ENCODE measurements around the gene EML2.

EML2 gene

DNA sequence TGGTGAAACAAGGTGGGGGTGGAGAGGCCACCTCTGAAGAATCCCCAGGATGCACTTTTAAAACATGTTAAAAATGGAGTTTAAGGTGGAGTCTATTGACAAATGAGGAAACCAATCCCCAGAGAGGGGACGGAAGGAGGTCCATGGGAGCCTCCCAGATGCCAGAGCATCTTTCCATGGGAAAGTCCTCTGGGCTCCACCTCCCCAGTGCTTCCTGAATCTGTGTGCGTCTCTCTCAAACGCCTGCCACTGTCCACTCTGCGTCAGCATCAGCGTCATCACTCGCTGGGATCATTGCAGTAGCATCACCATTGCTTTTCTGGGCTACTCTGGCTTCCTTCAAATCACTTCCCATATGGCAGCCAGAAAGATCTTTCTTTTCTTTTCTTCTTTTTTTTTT is 43.4 kb downstream of the EML2 start:
- in situ Hi-C loops (cut with MboI; ENCODE audit: low sequenced_read_pairs, unreplicated experiment): no loop called here
- TF ChIP-seq, protein P1, sequence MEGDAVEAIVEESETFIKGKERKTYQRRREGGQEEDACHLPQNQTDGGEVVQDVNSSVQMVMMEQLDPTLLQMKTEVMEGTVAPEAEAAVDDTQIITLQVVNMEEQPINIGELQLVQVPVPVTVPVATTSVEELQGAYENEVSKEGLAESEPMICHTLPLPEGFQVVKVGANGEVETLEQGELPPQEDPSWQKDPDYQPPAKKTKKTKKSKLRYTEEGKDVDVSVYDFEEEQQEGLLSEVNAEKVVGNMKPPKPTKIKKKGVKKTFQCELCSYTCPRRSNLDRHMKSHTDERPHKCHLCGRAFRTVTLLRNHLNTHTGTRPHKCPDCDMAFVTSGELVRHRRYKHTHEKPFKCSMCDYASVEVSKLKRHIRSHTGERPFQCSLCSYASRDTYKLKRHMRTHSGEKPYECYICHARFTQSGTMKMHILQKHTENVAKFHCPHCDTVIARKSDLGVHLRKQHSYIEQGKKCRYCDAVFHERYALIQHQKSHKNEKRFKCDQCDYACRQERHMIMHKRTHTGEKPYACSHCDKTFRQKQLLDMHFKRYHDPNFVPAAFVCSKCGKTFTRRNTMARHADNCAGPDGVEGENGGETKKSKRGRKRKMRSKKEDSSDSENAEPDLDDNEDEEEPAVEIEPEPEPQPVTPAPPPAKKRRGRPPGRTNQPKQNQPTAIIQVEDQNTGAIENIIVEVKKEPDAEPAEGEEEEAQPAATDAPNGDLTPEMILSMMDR (IDR thresholded peaks at IDR 0.05; ENCODE audit: borderline replicate concordance, control extremely low read depth, extremely low read depth, insufficient read depth, missing control alignments): no peak
- DNase-seq (ENCODE audit: low spot score): no peak

DNA sequence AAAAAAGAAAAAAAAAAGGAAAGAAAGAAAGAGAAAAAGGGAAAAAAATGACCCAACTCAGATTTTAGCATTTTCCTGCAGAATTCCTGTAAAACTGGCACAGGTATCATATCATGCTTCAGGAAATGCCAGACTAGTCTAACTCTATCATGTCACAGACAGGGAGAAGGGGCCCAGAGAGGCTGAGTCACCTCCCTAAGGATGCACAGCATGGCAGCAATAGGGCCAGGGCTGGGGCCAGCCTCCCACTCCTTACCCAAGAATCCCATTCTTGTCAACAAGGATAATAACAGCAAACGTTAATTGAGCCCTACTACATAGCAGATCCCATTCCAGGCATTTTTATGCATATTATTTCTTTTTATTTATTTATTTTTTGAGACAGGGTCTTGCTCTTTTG is 45.7 kb downstream of the EML2 start:
- TF ChIP-seq, protein P1 (IDR thresholded peaks at IDR 0.05; ENCODE audit: borderline replicate concordance, control extremely low read depth, extremely low read depth, insufficient read depth, missing control alignments): no peak
- no peak for DNase-seq (ENCODE audit: low spot score)
- in situ Hi-C loops (cut with MboI; ENCODE audit: low sequenced_read_pairs, unreplicated experiment): no loop called here

DNA sequence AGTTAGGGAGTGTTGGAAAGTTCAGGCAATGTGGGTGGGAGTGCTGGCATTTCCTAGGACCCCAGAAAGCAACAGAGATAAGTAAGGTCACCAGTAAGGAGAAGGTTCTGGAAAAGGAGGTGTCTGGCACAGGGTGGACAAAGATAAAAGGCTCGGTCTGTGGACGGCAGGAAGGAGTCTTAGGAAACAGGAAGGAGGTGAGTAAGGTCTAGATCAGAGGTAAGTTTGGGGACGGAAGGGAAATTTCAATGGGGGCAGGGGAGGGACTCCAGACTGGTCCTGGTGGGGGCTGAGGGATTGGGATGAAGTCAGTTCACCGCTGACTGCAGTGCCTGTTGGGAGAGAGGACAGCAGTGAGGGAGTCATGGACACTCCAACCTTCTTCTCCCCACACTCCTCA is 46.8 kb downstream of the EML2 start:
- in situ Hi-C loops (cut with MboI; ENCODE audit: low sequenced_read_pairs, unreplicated experiment): no loop called here
- no peak for DNase-seq (ENCODE audit: low spot score)
- TF ChIP-seq, protein P1 (IDR thresholded peaks at IDR 0.05; ENCODE audit: borderline replicate concordance, control extremely low read depth, extremely low read depth, insufficient read depth, missing control alignments): no peak

DNA sequence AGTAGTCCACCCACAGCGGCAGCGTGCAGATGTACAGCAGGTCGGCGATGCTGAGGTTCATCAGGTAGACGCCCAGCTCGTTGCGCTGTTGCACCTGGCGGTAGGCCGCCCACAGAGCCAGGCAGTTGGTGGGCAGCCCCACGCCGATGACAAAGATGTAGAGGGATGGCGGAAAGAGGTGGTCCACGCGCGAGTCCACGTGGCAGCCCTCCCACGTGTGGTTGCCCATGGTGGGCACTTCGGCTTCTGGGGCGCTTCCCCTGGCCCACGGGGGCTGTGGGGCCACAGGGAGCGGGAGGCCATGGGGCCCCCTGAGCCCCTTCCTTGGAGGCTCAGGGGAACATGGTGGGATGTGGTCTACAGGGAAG is 47.6 kb downstream of the EML2 start:
- DNase-seq (ENCODE audit: low spot score): no peak
- in situ Hi-C loops (cut with MboI; ENCODE audit: low sequenced_read_pairs, unreplicated experiment): no loop called here
- TF ChIP-seq, protein P1 (IDR thresholded peaks at IDR 0.05; ENCODE audit: borderline replicate concordance, control extremely low read depth, extremely low read depth, insufficient read depth, missing control alignments): no peak

DNA sequence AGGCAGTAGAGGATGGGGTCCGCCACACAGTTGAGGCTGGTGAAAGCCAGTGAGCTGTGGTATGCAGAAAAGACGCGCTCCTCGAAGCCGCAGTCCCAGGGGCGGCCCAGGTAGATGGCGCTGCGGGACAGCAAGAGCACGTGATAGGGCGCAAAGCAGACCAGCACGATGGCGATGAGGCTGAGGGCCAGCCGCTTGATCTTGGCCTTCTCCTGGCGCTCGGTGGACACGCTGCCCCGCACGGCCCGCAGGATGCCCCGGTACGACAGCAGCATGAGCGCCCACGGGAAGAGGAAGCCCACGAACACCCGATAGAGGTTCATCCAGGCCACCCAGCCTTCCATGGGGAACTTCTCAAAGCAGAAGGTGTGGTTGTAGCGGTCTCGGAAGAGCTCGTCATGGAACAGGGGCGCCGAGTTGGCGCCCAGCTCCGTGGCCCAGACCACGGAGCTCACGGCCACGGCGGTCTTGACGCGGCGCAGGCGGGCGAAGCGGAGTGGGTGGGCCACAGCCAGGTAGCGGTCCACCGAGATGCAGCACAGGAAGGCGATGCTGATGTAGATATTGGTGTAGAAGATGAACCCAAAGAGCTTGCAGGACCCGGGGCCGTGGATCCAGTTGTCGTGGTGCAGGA is 48.1 kb downstream of the EML2 start:
- TF ChIP-seq, protein P1 (IDR thresholded peaks at IDR 0.05; ENCODE audit: borderline replicate concordance, control extremely low read depth, extremely low read depth, insufficient read depth, missing control alignments): peak; percentile 36
- DNase-seq (ENCODE audit: low spot score): peak; percentile 80
- in situ Hi-C loops (cut with MboI; ENCODE audit: low sequenced_read_pairs, unreplicated experiment): no loop called here

DNA sequence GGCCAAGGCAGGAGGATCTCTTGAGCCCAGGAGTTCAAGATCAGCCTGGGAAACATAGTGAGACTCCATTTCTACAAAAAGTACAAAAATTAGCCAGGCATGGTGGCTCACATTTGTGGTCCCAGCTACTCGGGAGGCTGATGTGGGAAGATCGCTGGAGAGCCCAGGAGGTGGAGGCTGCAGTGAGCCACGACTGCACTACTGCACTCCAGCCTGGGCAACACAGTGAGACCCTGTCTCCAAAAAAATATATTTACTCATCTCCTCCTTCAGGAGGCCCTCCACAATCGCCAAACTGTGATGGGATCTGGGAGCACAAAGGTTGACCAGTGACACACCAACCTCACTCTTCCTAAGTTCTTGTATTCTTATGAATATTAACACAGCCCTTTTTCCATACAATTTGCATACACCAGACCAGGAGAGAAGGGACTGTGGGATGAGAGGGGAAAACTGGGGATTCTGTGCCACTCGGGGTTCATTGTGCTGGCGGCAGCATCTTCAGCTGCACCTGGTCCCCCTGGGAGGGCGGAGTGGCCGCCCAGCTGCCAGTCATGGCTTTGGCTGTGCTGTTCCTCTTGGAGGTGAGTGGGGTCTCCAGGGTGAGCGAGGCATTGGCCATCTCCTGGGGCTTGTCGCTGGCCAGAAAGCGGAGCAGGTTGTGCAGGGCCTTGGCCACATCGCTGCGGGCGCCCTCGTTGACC is 48.7 kb downstream of the EML2 start:
- in situ Hi-C loops (cut with MboI; ENCODE audit: low sequenced_read_pairs, unreplicated experiment): no loop called here
- no peak for DNase-seq (ENCODE audit: low spot score)
- TF ChIP-seq, protein P1 (IDR thresholded peaks at IDR 0.05; ENCODE audit: borderline replicate concordance, control extremely low read depth, extremely low read depth, insufficient read depth, missing control alignments): no peak

Measured in GM13976 (cell line).